Measurements from ENCODE around the gene EIF4EBP3.

Gene EIF4EBP3

GRCh38 chr5:140547508-140548299 is at the start of gene EIF4EBP3:
Gene EIF4EBP3, plus strand, starts transcription at chr5:140547662. Its CDS starts 76 bp downstream, at chr5:140547738.
- peak; percentile 87 for DNase-seq

- DNase-seq, result no peak
These were observed 49.6 kb upstream of the EIF4EBP3 start for GRCh38 chr5:140497897-140498296.

DNA sequence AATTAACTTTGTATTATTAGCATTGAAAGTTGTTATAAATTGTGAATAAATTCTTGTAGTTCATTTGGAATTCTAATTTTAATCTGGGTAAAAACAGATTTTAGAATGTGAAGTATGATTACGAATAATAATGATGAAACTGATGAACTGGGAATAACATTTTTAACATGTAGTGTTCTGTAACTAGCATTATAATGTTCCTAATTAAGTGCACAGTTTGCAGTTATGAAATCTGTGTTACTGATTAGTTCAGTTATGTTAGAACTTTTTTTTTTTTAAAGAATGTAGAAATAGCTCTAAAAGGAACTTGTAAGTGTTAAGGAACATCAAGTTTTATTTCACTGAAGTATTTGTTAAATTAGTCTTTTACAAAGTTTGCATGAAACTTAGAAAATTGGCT is 48.9 kb upstream of the EIF4EBP3 start:
- DNase-seq, result no peak

GRCh38 chr5:140502834-140503233 is 44.6 kb upstream of the EIF4EBP3 start:
- DNase-seq, result no peak

DNA sequence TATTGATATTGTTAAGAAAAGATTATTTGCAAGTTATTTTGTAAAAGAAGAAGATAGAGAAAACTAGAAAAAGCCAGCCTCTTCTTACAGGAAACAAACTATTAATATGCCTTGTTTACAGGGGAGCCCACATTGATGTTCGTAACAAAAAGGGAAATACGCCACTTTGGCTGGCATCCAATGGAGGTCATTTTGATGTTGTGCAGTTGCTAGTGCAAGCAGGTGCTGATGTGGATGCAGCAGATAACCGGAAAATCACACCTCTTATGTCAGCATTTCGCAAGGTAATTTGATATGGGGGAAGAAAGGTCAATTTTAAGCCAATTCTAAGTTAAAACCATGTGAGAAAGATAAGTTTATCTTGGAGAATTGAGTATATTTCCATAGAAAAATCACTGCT is 37.6 kb upstream of the EIF4EBP3 start:
- no peak for DNase-seq

DNA sequence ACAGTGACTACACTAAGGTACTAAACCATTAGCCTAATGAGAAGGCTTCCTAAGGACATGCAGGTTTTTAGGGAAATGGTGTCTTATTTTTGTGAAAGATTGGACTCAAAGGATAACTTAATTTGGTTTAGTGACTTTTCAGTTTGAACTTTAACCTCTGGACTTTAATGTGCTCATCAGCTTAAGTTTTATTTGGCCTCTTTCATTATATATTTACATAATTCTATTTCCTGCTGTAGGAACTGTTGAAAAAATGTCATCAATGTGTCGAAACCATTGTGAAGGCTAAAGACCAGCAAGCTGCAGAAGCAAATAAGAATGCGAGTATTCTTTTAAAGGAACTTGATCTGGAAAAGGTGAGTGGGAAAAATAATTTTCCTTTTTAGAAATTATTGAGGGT is 34.3 kb upstream of the EIF4EBP3 start:
- DNase-seq, result no peak

- DNase-seq, result no peak
These were observed 23.5 kb upstream of the EIF4EBP3 start for GRCh38 chr5:140524003-140524402.

DNA sequence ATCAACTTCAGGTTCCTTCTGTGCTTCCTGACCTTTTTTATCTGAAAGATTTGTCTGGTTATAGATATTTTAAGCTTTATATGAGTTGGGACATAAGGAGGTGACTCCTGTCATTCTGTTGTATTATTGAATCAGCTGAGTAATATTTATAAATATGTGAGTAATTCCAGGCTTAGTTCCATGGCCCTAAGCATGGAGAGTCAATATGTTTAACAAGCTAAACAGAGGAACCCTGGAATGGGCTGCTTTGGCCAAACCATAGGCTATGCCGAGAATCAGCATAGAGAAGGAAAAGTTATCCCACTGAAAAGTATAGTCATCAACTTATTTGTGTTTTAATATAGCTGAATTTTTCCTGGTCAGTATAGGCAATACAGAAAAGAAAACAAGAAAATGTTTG is 7.2 kb upstream of the EIF4EBP3 start:
- no peak for DNase-seq

GRCh38 chr5:140542972-140543371 is 4.5 kb upstream of the EIF4EBP3 start:
- no peak for DNase-seq

DNA sequence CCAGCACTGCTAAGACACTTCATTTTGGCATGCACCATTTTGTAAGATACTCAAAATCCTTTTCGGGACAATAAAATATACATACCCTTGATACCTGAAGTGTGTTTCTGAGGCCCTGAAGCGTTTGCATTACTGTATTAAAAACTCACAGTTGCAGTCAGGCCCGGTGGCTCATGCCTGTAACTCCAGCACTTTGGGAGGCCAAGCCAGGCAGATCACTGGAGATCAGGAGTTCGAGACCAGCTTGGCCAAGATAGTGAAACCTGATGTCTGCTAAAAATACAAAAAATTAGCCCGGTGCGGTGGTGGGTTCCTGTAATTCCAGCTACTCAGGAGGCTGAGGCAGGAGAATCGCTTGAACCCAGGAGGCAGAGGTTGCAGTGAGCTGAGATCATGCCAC is 2.5 kb upstream of the EIF4EBP3 start:
- no peak for DNase-seq

DNA sequence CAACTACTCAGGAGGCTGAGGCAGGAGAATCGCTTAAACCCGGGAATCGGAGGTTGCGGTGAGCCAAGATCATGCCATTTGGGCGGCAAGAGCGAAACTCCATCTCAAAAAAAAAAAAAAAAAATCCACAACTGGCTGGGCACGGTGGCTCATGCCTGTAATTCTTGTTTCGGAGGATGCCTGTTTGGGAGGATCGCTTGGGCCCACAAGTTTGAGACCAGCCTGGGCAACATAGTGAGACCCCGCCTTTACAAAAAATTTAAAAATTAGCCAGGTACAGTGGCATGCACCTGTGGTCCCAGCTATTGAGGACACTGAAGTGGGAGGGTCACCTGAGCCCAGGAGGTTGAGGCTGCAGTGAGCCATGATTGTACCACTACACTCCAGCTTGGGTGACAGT is 1.9 kb upstream of the EIF4EBP3 start:
- DNase-seq, result no peak

- no peak for DNase-seq
These were observed 483 bp upstream of the EIF4EBP3 start for GRCh38 chr5:140546851-140547507.

- no peak for DNase-seq
These were observed 832 bp downstream of the EIF4EBP3 start for GRCh38 chr5:140548300-140548688.

DNA sequence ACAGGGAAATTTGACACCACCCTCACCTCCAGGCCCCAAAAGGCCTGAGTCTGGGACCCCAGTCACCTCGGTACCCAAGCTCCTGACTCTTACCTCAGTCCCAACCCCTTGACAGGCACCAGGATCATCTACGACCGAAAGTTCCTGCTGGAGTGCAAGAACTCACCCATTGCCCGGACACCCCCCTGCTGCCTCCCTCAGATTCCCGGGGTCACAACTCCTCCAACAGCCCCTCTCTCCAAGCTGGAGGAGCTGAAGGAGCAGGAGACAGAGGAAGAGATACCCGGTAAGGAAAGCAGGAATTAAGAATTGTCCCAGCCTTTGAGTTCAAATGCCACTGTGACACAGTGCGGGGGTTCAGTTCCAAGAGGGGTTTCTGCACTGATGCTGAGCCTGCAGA is 1.3 kb downstream of the EIF4EBP3 start:
- DNase-seq, result no peak

DNA sequence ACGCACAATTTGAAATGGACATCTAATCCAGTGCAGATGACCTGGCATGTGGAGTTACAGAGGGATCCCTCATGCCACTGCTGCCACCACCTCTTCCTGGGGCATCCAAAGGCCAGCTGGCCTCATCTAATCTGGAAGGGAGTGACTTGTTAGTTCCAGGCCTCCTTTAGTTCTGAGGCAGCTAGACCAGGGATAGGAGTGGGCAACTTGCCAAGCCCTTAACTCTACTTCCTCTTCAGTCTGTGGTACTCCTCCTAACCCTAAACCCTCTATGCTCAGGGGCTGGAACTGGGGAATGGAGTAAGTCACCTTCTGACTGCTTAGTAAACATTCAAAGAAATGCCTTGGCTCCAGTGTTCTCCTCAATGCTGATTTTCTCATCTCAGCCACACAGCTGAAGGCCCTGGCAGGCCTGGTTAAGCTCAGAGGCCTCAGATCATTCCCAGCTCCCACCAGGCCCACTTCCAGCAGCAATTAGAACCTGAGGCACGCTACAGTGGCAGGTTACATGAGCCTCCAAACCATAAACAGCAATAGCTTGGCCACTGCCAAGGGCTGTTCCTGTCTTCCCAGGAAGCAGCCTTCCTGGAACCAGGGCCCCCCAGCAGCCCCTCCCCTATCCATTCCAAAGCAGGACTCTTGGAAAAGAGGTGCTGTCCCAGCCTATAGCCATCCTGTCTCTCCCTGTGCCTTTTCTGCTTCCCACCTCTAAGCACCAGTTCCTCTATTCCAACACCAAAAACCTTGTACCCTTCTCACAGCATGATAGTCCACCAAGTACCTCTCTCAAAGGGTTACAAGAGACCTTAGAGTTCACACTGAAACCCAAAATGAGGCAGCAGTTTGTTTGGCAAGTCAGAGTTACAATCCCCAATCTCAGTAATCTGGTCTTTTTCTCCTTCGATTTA is 2.0 kb downstream of the EIF4EBP3 start:
- no peak for DNase-seq

DNA sequence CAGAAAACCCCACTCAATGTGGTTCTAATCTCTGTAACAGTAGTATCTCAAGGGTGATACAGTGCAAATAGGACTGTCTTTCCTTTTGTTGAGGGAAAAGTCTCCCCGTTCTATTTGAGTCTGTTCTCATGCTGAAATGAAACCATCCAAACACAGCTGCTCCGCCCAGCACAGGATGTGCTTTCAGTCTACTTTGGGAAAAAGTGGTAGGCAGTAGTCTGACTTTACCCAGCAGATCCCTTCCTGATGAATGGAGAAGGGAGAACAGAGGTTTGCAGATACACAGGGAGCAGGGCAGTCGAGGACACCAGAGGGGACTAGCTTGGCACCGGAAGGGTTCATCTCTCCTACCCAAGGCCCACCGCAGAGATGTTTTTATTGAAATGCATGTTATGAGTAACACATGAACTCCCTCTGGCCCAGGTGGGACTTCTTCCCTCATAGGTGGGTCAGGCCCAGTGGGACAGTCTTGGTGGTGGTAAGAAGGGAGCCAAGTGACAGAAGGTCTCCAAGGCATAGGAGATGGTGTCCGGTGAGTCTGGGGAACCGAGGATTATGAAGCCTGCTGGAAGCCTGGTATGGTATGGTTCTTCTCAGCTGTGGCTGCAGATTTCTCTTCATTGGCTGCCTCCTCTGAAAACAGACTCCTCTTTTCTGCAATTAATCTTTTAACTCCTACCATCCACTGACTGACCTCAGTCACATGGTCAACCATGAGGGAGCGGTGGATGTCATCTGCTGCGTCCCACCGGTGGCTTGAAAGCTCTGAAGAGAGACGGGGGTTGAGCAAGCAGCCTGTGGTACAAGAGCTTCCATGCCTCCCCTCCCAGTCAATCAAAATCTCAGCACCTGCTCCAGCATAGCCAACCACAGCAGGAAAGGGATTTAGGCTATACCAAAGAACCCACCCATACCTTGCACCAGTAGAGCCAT is 3.0 kb downstream of the EIF4EBP3 start:
- DNase-seq, result no peak

GRCh38 chr5:140551872-140552271 is 4.4 kb downstream of the EIF4EBP3 start:
- DNase-seq, result no peak

GRCh38 chr5:140553657-140554056 is 6.2 kb downstream of the EIF4EBP3 start:
- no peak for DNase-seq

GRCh38 chr5:140554454-140554853 is 7.0 kb downstream of the EIF4EBP3 start:
- DNase-seq, result no peak

- no peak for DNase-seq
These were observed 8.4 kb downstream of the EIF4EBP3 start for GRCh38 chr5:140555747-140556312.

GRCh38 chr5:140556438-140556837 is 9.0 kb downstream of the EIF4EBP3 start:
- no peak for DNase-seq

All from activated CD8-positive, alpha-beta memory T cell treated with anti-CD3 and anti-CD28 coated beads, Interleukin-2, amount 50 U/mL, for 4 hours (primary cell).